A549 (cell line): ENCODE measurements around the gene ZNF664. TPM values are rescaled to one million over a fixed set of nuclear protein-coding genes. Genes with fewer than 3 reads are reported as not detected.

Source experiments
- ATAC-seq, 2 experiments: fragments of 200-7000 bp in 1 of 2; fragments of >200 bp in 1 of 2; cut with Nextera tagmentation in 1 of 2; cut with Tn5 transposase in 1 of 2; 3 replicates each; pipeline versions ENCODE4 v1.8.0 to v1.9.1; 2018 to 2020; ENCODE audit warnings: mild to moderate bottlenecking in 1 of 2, moderate library complexity in 1 of 2
- CTCF ChIA-PET: fragments of 300-600 bp; sonication (Branson Sonifier 250); formaldehyde crosslinking; extraction: SDS; loops from one replicate; lab custom pipeline; 2021; ENCODE audit warnings: antibody characterized with exemption, inconsistent platforms; lab: Yijun Ruan, JAX
- POLR2A ChIA-PET: fragments of 350-600 bp; formaldehyde crosslinking; extraction: SDS; loops from one replicate; lab custom pipeline; 2021; ENCODE audit warnings: antibody characterized with exemption, inconsistent platforms; lab: Yijun Ruan, JAX
- DNase-seq, 2 experiments: peaks; one replicate each; pipeline versions ENCODE4 v3.0.0 to v3.0.0-alpha.2; 2011 to 2016; ENCODE audit warnings: low read depth in 1 of 2, low spot score in 1 of 2
- FAIRE-seq: peaks from 2 replicates; lab custom pipeline; 2011; peaks lifted over from hg19 to GRCh38; lab: Jason Lieb, UNC
- H3K27ac ChIP-seq, 2 experiments: fragments of >200 bp; sonication (Bioruptor Twin); formaldehyde crosslinking; 3 replicates each; pipeline ENCODE4 v1.5.1; 2016 to 2017
- H3K4me1 ChIP-seq: fragments of >200 bp; sonication (Bioruptor Twin); formaldehyde crosslinking; 3 replicates; pipeline ENCODE4 v1.6.1; 2016
- H3K4me2 ChIP-seq: fragments of >200 bp; sonication (Bioruptor Twin); formaldehyde crosslinking; 3 replicates; pipeline ENCODE4 v1.6.1; 2016
- H3K4me3 ChIP-seq: fragments of >200 bp; sonication (Bioruptor Twin); formaldehyde crosslinking; 3 replicates; pipeline ENCODE4 v1.5.1; 2016
- H3K9me3 ChIP-seq: fragments of >200 bp; sonication (Bioruptor Twin); formaldehyde crosslinking; 3 replicates; pipeline ENCODE4 v1.6.1; 2016
- EP300 ChIP-seq, 2 experiments: fragments of >200 bp; sonication (Bioruptor Twin); formaldehyde crosslinking; IDR thresholded peaks; 2 replicates in 1 of 2; 3 replicates in 1 of 2; pipeline ENCODE4 v1.6.1; 2016 to 2017
- FOSL2 ChIP-seq, 2 experiments: fragments of 450-650 bp in 1 of 2; fragments of >200 bp in 1 of 2; sonication (Bioruptor Twin) in 1 of 2; formaldehyde crosslinking; IDR thresholded peaks; 2 replicates each; pipeline versions ENCODE4 v1.5.0 to v1.6.1; 2016 to 2020; ENCODE audit warnings: mild to moderate bottlenecking in 1 of 2, moderate library complexity in 1 of 2
- HEYL ChIP-seq: fragments of 250-450 bp; sonication (Bioruptor Pico); IDR thresholded peaks from 2 replicates; pipeline ENCODE4 v1.8.0; 2021; ENCODE audit warnings: mild to moderate bottlenecking, moderate library complexity
- HOXA7 ChIP-seq: fragments of 250-450 bp; sonication (Bioruptor Pico); IDR thresholded peaks from 2 replicates; pipeline ENCODE4 v1.5.0; 2020; ENCODE audit warnings: mild to moderate bottlenecking, moderate library complexity
- HOXB13 ChIP-seq: fragments of 250-450 bp; sonication (Bioruptor Pico); IDR thresholded peaks from 2 replicates; pipeline ENCODE4 v1.5.0; 2020; ENCODE audit warnings: low read depth, mild to moderate bottlenecking, moderate library complexity
- HOXB5 ChIP-seq: fragments of 250-450 bp; sonication (Bioruptor Pico); IDR thresholded peaks from 2 replicates; pipeline ENCODE4 v1.5.0; 2020; ENCODE audit warnings: mild to moderate bottlenecking, moderate library complexity
- MAZ ChIP-seq: fragments of 150-350 bp; IDR thresholded peaks from 2 replicates; pipeline ENCODE4 v1.6.1; 2014; ENCODE audit warnings: antibody characterized with exemption, low read depth, low read length, borderline replicate concordance
- MYC ChIP-seq: IDR thresholded peaks from 2 replicates; pipeline ENCODE4 v1.6.1; 2012; ENCODE audit warnings: mild to moderate bottlenecking, inconsistent platforms, low read length, improper control_type of control experiment, borderline replicate concordance
- NPAS2 ChIP-seq: fragments of 250-450 bp; sonication (Bioruptor Pico); IDR thresholded peaks from 2 replicates; pipeline ENCODE4 v1.8.0; 2022; ENCODE audit warnings: mild to moderate bottlenecking, moderate library complexity, borderline replicate concordance
- RAD21 ChIP-seq, 2 experiments: fragments of >200 bp in 1 of 2; sonication (Bioruptor Twin) in 1 of 2; formaldehyde crosslinking in 1 of 2; IDR thresholded peaks in 1 of 2; conservative IDR thresholded peaks in 1 of 2; 2 replicates in 1 of 2; 3 replicates in 1 of 2; pipeline ENCODE4 v1.6.1; 2012 to 2018; ENCODE audit warnings: inconsistent platforms in 1 of 2
- RCOR1 ChIP-seq: fragments of 150-350 bp; IDR thresholded peaks from 2 replicates; pipeline ENCODE4 v1.6.1; 2014; ENCODE audit warnings: antibody characterized with exemption, low read length, low read depth
- SMC3 ChIP-seq: fragments of >200 bp; sonication (Bioruptor Twin); formaldehyde crosslinking; IDR thresholded peaks from 3 replicates; pipeline ENCODE4 v1.6.1; 2018; ENCODE audit warnings: inconsistent platforms
- TFCP2L1 ChIP-seq: fragments of 250-450 bp; sonication (Bioruptor Pico); IDR thresholded peaks from 2 replicates; pipeline ENCODE4 v1.5.0; 2021; ENCODE audit warnings: mild to moderate bottlenecking
- ZFP36 ChIP-seq: fragments of 450-650 bp; IDR thresholded peaks from 2 replicates; pipeline ENCODE4 v1.6.1; 2014; ENCODE audit warnings: borderline replicate concordance; ENCODE audit not compliant: partially characterized antibody
- ZSCAN20 ChIP-seq: fragments of 250-450 bp; sonication (Bioruptor Pico); IDR thresholded peaks from 2 replicates; pipeline ENCODE4 v1.8.0; 2022; ENCODE audit warnings: mild to moderate bottlenecking, moderate library complexity
- WGBS: methylation state at CpG from one replicate; pipeline ENCODE4 v1.1.6; 2017; ENCODE audit errors: missing lambda C conversion rate; 5-methylcytosine and 5-hydroxymethylcytosine counted together
- polyA plus RNA-seq, 4 experiments: library from polyadenylated mRNA; depleted of rRNA in 3 of 4; stranded (reverse); fragments of >200 nt; fragmentation: RNase III in 1 of 4; extraction: RNeasy Plus Mini Kit Qiagen cat#74134 plus additional on column Dnase treatment in 1 of 4; gene quantifications; 2 replicates in 3 of 4; 3 replicates in 1 of 4; pipeline ENCODE4 v1.2.3, GENCODE V29; 2011 to 2017
- TF ChIP-seq, protein P1 (sequence below): fragments of 250-450 bp; sonication (Bioruptor Pico); IDR thresholded peaks from 2 replicates; pipeline ENCODE4 v1.5.0; 2021; ENCODE audit warnings: mild to moderate bottlenecking, moderate library complexity, borderline replicate concordance
- TF ChIP-seq, protein P2 (sequence below): IDR thresholded peaks from 2 replicates; pipeline ENCODE4 v1.6.1; 2012
- TF ChIP-seq, protein P3 (sequence below): fragments of 250-450 bp; sonication (Bioruptor Pico); IDR thresholded peaks from 2 replicates; pipeline ENCODE4 v1.5.0; 2020; ENCODE audit warnings: low read depth, mild to moderate bottlenecking, moderate library complexity
- TF ChIP-seq, protein P4 (sequence below): IDR thresholded peaks from 2 replicates; pipeline ENCODE4 v1.6.1; 2012
- TF ChIP-seq, protein P5 (sequence below): fragments of >200 bp; sonication (Bioruptor Twin); formaldehyde crosslinking; IDR thresholded peaks from 3 replicates; pipeline ENCODE4 v1.6.1; 2016

Gene ZNF664
- polyA plus RNA-seq, 2 of the 4 experiments (the other 2 are of a cell fraction), result 88.3 to 112 TPM

DNA sequence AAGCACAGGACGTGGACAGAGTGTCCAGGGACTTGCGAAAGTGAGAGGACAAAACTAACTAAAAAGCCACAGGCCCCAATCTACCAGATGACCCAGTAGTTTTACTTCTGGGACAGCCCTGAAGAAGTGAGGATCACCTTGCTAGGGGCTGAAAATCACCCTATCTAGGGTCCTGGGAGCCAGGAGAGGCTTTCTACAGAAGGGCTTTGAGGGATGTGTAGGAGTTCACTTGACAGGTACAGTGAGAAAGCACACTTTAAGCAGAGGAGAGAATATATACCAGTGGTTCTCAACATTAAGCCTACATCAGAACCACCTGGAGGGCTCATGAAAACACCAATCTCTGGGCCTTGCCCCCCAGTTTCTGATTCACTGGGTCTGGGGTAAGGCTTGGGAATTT, 60.8 kb downstream of the ZNF664 start:
- Histone ChIP-seq H3K9me3 (no peaks in the 10 kb centered on the region), H3K4me2 (no peak overlapping the region), H3K4me3 (no peak overlapping the region), H3K4me1 (no peaks in the 10 kb centered on the region), H3K27ac (no peak overlapping the region)
- ChIA-PET CTCF (interaction anchor here (0.6 to 3.1 kb wide), 9 partner anchors 11 to 873 kb away, joined by 3 to 24 read pairs (median 5); no protein-coding TSS in a partner anchor), POLR2A (no interaction called here)
- 65% methylated on average over 2 of the region's 2 CpGs for WGBS
- TF ChIP-seq ZFP36 (no peak), RCOR1 (no peak), MAZ (no peak), NPAS2 (CRISPR knock-in tag) (no peak), SMC3 (no peak), EP300 (IDR thresholded peaks at IDR 0.05) (no peak), ZSCAN20 (CRISPR knock-in tag) (no peak), TFCP2L1 (CRISPR knock-in tag) (no peak), HOXB13 (CRISPR knock-in tag) (no peak), MYC (no peak), HEYL (CRISPR knock-in tag) (no peak), RAD21 (conservative IDR thresholded peaks at IDR 0.05 in 1 of 2, IDR thresholded peaks at IDR 0.05 in 1 of 2) (no peak)
- TF ChIP-seq, protein P1, sequence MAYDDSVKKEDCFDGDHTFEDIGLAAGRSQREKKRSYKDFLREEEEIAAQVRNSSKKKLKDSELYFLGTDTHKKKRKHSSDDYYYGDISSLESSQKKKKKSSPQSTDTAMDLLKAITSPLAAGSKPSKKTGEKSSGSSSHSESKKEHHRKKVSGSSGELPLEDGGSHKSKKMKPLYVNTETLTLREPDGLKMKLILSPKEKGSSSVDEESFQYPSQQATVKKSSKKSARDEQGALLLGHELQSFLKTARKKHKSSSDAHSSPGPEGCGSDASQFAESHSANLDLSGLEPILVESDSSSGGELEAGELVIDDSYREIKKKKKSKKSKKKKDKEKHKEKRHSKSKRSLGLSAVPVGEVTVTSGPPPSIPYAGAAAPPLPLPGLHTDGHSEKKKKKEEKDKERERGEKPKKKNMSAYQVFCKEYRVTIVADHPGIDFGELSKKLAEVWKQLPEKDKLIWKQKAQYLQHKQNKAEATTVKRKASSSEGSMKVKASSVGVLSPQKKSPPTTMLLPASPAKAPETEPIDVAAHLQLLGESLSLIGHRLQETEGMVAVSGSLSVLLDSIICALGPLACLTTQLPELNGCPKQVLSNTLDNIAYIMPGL (CRISPR knock-in tag), result no peak
- TF ChIP-seq, protein P2, sequence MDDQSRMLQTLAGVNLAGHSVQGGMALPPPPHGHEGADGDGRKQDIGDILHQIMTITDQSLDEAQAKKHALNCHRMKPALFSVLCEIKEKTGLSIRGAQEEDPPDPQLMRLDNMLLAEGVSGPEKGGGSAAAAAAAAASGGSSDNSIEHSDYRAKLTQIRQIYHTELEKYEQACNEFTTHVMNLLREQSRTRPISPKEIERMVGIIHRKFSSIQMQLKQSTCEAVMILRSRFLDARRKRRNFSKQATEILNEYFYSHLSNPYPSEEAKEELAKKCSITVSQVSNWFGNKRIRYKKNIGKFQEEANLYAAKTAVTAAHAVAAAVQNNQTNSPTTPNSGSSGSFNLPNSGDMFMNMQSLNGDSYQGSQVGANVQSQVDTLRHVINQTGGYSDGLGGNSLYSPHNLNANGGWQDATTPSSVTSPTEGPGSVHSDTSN, result no peak
- TF ChIP-seq, protein P3, sequence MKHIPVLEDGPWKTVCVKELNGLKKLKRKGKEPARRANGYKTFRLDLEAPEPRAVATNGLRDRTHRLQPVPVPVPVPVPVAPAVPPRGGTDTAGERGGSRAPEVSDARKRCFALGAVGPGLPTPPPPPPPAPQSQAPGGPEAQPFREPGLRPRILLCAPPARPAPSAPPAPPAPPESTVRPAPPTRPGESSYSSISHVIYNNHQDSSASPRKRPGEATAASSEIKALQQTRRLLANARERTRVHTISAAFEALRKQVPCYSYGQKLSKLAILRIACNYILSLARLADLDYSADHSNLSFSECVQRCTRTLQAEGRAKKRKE, result no peak
- TF ChIP-seq, protein P4, sequence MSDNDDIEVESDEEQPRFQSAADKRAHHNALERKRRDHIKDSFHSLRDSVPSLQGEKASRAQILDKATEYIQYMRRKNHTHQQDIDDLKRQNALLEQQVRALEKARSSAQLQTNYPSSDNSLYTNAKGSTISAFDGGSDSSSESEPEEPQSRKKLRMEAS, result no peak
- TF ChIP-seq, protein P5, sequence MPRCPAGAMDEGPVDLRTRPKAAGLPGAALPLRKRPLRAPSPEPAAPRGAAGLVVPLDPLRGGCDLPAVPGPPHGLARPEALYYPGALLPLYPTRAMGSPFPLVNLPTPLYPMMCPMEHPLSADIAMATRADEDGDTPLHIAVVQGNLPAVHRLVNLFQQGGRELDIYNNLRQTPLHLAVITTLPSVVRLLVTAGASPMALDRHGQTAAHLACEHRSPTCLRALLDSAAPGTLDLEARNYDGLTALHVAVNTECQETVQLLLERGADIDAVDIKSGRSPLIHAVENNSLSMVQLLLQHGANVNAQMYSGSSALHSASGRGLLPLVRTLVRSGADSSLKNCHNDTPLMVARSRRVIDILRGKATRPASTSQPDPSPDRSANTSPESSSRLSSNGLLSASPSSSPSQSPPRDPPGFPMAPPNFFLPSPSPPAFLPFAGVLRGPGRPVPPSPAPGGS, result no peak
- no peak for FAIRE-seq
- no peak for DNase-seq
- no peak for ATAC-seq

DNA sequence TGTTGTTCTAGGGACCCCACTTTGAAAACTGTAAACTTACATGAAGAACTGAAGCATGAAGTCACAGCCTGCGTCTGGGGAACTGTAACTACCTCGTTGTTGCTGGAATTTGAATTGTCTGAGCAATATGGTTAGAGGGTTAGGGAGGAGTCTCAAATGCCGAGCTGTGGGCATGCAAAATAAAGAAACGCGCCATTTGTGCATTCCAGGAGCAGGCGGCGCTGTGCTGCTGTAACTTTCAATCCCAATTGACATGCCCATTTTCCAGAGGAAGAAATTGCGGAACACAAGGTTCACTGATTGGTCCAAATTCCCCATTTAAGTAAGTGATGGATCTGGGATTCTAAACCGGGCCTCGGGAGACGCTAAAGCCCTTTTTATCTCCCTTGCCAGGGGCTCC, 61.3 kb downstream of the ZNF664 start:
- WGBS, result 55% methylated on average over 11 of the region's 11 CpGs
- FAIRE-seq (no peak), DNase-seq (peak in 1 of 2 experiments; percentile 40), ATAC-seq (peak in 1 of 2 experiments; percentile 38; a peak in 3 of 6 replicates)
- Histone ChIP-seq H3K4me2 (no peak overlapping the region), H3K4me1 (no peaks in the 10 kb centered on the region), H3K4me3 (no peak overlapping the region), H3K9me3 (no peaks in the 10 kb centered on the region), H3K27ac (no peak overlapping the region)
- TF ChIP-seq TFCP2L1 (CRISPR knock-in tag) (no peak), HOXA7 (CRISPR knock-in tag) (no peak), FOSL2 (IDR thresholded peaks at IDR 0.05) (no peak), FOSL2 (CRISPR knock-in tag; IDR thresholded peaks at IDR 0.05) (no peak), HOXB5 (CRISPR knock-in tag) (no peak)
- TF ChIP-seq, protein P3, result no peak
- CTCF ChIA-PET, result interaction anchor here (0.6 to 4.2 kb wide), 4 partner anchors 10 to 844 kb away, joined by 3 to 93 read pairs (median 8); no protein-coding TSS in a partner anchor
- POLR2A ChIA-PET, result no interaction called here
